HepG2 (cell line): ENCODE measurements around the gene ZDHHC14.

Source experiments
- AGO2 ChIP-seq: fragments of 200-400 bp; formaldehyde crosslinking; optimal IDR thresholded peaks from 2 replicates; pipeline ENCODE3; 2017; ENCODE audit warnings: mild to moderate bottlenecking, low read depth, low read length, moderate library complexity
- ATF3 ChIP-seq: sonication (generic); formaldehyde crosslinking; IDR thresholded peaks from 2 replicates; pipeline ENCODE4 v1.4.0; 2020; ENCODE audit warnings: missing genetic modification reagents
- CTCF ChIP-seq: sonication (generic); formaldehyde crosslinking; IDR thresholded peaks from 2 replicates; pipeline ENCODE4 v1.5.0; 2020; ENCODE audit warnings: mild to moderate bottlenecking, missing genetic modification reagents, moderate library complexity
- EP300 ChIP-seq, 3 experiments: sonication (generic) in 1 of 3; formaldehyde crosslinking in 1 of 3; IDR thresholded peaks; 2 replicates each; pipeline versions ENCODE4 v1.5.1 to v1.6.1; 2011 to 2020; ENCODE audit warnings: low read depth in 2 of 3, low read length in 2 of 3, borderline replicate concordance in 1 of 3, improper control_type of control experiment in 1 of 3, mild to moderate bottlenecking in 1 of 3, missing genetic modification reagents in 1 of 3, moderate library complexity in 1 of 3
- FOXA1 ChIP-seq, 2 experiments: fragments of 450-650 bp in 1 of 2; sonication (generic) in 1 of 2; formaldehyde crosslinking in 1 of 2; IDR thresholded peaks; 2 replicates each; pipeline versions ENCODE4 v1.4.0 to v1.6.1; 2016 to 2020; ENCODE audit warnings: missing genetic modification reagents in 1 of 2
- JUNB ChIP-seq: sonication (generic); formaldehyde crosslinking; IDR thresholded peaks from 2 replicates; pipeline ENCODE4 v1.8.0; 2022; ENCODE audit warnings: missing genetic modification reagents, mild to moderate bottlenecking, borderline replicate concordance
- NFYB ChIP-seq: sonication (generic); formaldehyde crosslinking; IDR thresholded peaks from 2 replicates; pipeline ENCODE4 v1.4.0; 2020; ENCODE audit warnings: missing genetic modification reagents
- SMARCC2 ChIP-seq: fragments of 450-650 bp; IDR thresholded peaks from 2 replicates; pipeline ENCODE4 v1.6.1; 2017; ENCODE audit warnings: antibody characterized with exemption, mild to moderate bottlenecking
- SMARCE1 ChIP-seq: fragments of 450-650 bp; IDR thresholded peaks from 2 replicates; pipeline ENCODE4 v1.6.1; 2017; ENCODE audit warnings: borderline replicate concordance
- ZBTB20 ChIP-seq: sonication (generic); formaldehyde crosslinking; IDR thresholded peaks from 2 replicates; pipeline ENCODE4 v1.8.1; 2023; ENCODE audit warnings: missing genetic modification reagents, low read depth, mild to moderate bottlenecking, borderline replicate concordance
- ZBTB49 ChIP-seq: sonication (generic); formaldehyde crosslinking; IDR thresholded peaks from 2 replicates; pipeline ENCODE4 v1.4.0; 2020; ENCODE audit warnings: missing genetic modification reagents, borderline replicate concordance

- TF ChIP-seq SMARCC2: no peak
- TF ChIP-seq ZBTB49 (CRISPR knock-in tag): no peak
- no peak for TF ChIP-seq SMARCE1
- no peak for TF ChIP-seq ZBTB20 (CRISPR knock-in tag)
- TF ChIP-seq AGO2: no peak
- no peak for TF ChIP-seq CTCF (CRISPR knock-in tag)
- TF ChIP-seq NFYB (CRISPR knock-in tag): no peak
- TF ChIP-seq EP300 (IDR thresholded peaks at IDR 0.05; ENCODE audit: low read depth in 2 of 2, low read length in 2 of 2): no peak
- TF ChIP-seq EP300 (CRISPR knock-in tag; IDR thresholded peaks at IDR 0.05; ENCODE audit: borderline replicate concordance): no peak
- TF ChIP-seq FOXA1 (IDR thresholded peaks at IDR 0.05): no peak
- TF ChIP-seq FOXA1 (CRISPR knock-in tag; IDR thresholded peaks at IDR 0.05): no peak
- TF ChIP-seq ATF3 (CRISPR knock-in tag): no peak
- TF ChIP-seq JUNB (CRISPR knock-in tag): no peak
These were observed 15.0 kb downstream of the ZDHHC14 start for GRCh38 chr6:157396026-157396425.
